ENCODE measurements around the gene CXCL12.

The CXCL12 gene

GRCh38 chr10:44395902-44396670 lies 11.2 kb upstream of the CXCL12 start:
- TF ChIP-seq TAF1 (IDR thresholded peaks at IDR 0.05; ENCODE audit: low read depth) = no peak
- no peak for TF ChIP-seq EGR1 (IDR thresholded peaks at IDR 0.05)
- no peak for TF ChIP-seq EP300 (IDR thresholded peaks at IDR 0.05; ENCODE audit: borderline replicate concordance)
- TF ChIP-seq CREB1 (IDR thresholded peaks at IDR 0.05; ENCODE audit: low read depth) = no peak
- no peak for TF ChIP-seq FOXM1 (IDR thresholded peaks at IDR 0.05; ENCODE audit: borderline replicate concordance, low read depth)
- TF ChIP-seq USF1 (IDR thresholded peaks at IDR 0.05) = no peak

- TF ChIP-seq EP300 (IDR thresholded peaks at IDR 0.05; ENCODE audit: borderline replicate concordance) = no peak
- TF ChIP-seq RAD21 (IDR thresholded peaks at IDR 0.05; ENCODE audit: low read depth) = no peak
- no peak for TF ChIP-seq FOXM1 (IDR thresholded peaks at IDR 0.05; ENCODE audit: borderline replicate concordance, low read depth)
- TF ChIP-seq NFIC (IDR thresholded peaks at IDR 0.05) = no peak
- TF ChIP-seq YY1 (IDR thresholded peaks at IDR 0.05; ENCODE audit: low read depth) = no peak
- TF ChIP-seq TAF1 (IDR thresholded peaks at IDR 0.05; ENCODE audit: low read depth) = no peak
- TF ChIP-seq USF1 (IDR thresholded peaks at IDR 0.05) = no peak
- no peak for TF ChIP-seq TCF12 (IDR thresholded peaks at IDR 0.05; ENCODE audit: low read depth)
- TF ChIP-seq ZBTB7A (IDR thresholded peaks at IDR 0.05; ENCODE audit: low read depth) = no peak
- TF ChIP-seq TEAD4 (IDR thresholded peaks at IDR 0.05) = no peak
- no peak for TF ChIP-seq MAX (IDR thresholded peaks at IDR 0.05)
- TF ChIP-seq REST (IDR thresholded peaks at IDR 0.05; ENCODE audit: low read depth) = no peak
- TF ChIP-seq EGR1 (IDR thresholded peaks at IDR 0.05) = no peak
- no peak for TF ChIP-seq CREB1 (IDR thresholded peaks at IDR 0.05; ENCODE audit: low read depth)
- no peak for TF ChIP-seq CEBPB (IDR thresholded peaks at IDR 0.05)
Observed at GRCh38 chr10:44395396-44395795, 10.5 kb upstream of the CXCL12 start.

- no peak for TF ChIP-seq ZBTB7A (IDR thresholded peaks at IDR 0.05; ENCODE audit: low read depth)
- TF ChIP-seq TCF12 (IDR thresholded peaks at IDR 0.05; ENCODE audit: low read depth) = no peak
- no peak for TF ChIP-seq RAD21 (IDR thresholded peaks at IDR 0.05; ENCODE audit: low read depth)
- no peak for TF ChIP-seq FOXM1 (IDR thresholded peaks at IDR 0.05; ENCODE audit: borderline replicate concordance, low read depth)
- TF ChIP-seq NFIC (IDR thresholded peaks at IDR 0.05) = no peak
- TF ChIP-seq CREB1 (IDR thresholded peaks at IDR 0.05; ENCODE audit: low read depth) = no peak
- TF ChIP-seq CEBPB (IDR thresholded peaks at IDR 0.05) = no peak
- TF ChIP-seq EP300 (IDR thresholded peaks at IDR 0.05; ENCODE audit: borderline replicate concordance) = no peak
- TF ChIP-seq MAX (IDR thresholded peaks at IDR 0.05) = no peak
- TF ChIP-seq USF1 (IDR thresholded peaks at IDR 0.05) = no peak
- TF ChIP-seq TEAD4 (IDR thresholded peaks at IDR 0.05) = no peak
- no peak for TF ChIP-seq YY1 (IDR thresholded peaks at IDR 0.05; ENCODE audit: low read depth)
- no peak for TF ChIP-seq EGR1 (IDR thresholded peaks at IDR 0.05)
- TF ChIP-seq REST (IDR thresholded peaks at IDR 0.05; ENCODE audit: low read depth) = no peak
- no peak for TF ChIP-seq TAF1 (IDR thresholded peaks at IDR 0.05; ENCODE audit: low read depth)
Observed at GRCh38 chr10:44394696-44395381, 9.9 kb upstream of the CXCL12 start.

GRCh38 chr10:44393834-44394547 lies 9.1 kb upstream of the CXCL12 start:
- no peak for TF ChIP-seq FOXM1 (IDR thresholded peaks at IDR 0.05; ENCODE audit: borderline replicate concordance, low read depth)
- no peak for TF ChIP-seq NFIC (IDR thresholded peaks at IDR 0.05)
- no peak for TF ChIP-seq TAF1 (IDR thresholded peaks at IDR 0.05; ENCODE audit: low read depth)
- no peak for TF ChIP-seq TCF12 (IDR thresholded peaks at IDR 0.05; ENCODE audit: low read depth)
- TF ChIP-seq TEAD4 (IDR thresholded peaks at IDR 0.05) = no peak
- no peak for TF ChIP-seq MAX (IDR thresholded peaks at IDR 0.05)
- no peak for TF ChIP-seq EGR1 (IDR thresholded peaks at IDR 0.05)
- TF ChIP-seq CREB1 (IDR thresholded peaks at IDR 0.05; ENCODE audit: low read depth) = no peak
- TF ChIP-seq YY1 (IDR thresholded peaks at IDR 0.05; ENCODE audit: low read depth) = no peak
- TF ChIP-seq EP300 (IDR thresholded peaks at IDR 0.05; ENCODE audit: borderline replicate concordance) = no peak
- TF ChIP-seq USF1 (IDR thresholded peaks at IDR 0.05) = no peak
- no peak for TF ChIP-seq REST (IDR thresholded peaks at IDR 0.05; ENCODE audit: low read depth)
